ENCODE data around the gene DDX46.
"Not testable (repeated sequence)": the region's sequence is repeated elsewhere in the genome, so short reads cannot be mapped to it uniquely, and the experiment has no call there.

DNA sequence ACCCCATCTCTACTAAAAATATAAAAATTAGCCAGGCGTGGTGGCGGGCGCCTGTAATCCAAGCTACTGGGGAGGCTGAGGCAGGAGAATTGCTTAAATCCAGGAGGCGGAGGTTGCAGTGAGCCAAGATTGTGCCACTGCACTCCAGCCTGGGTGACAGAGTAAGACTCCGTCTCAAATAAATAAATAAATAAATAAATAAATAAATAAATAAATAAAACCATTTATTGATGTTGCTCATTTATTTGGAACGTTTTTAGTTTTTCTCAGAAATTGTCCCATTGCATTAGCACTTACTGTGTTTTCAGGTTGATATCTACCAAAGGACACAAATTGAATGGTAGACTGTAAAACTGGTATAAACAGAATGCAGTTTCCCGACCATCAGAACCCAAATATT is 97.9 kb downstream of the DDX46 start:
- TF ChIP-seq, protein P1, sequence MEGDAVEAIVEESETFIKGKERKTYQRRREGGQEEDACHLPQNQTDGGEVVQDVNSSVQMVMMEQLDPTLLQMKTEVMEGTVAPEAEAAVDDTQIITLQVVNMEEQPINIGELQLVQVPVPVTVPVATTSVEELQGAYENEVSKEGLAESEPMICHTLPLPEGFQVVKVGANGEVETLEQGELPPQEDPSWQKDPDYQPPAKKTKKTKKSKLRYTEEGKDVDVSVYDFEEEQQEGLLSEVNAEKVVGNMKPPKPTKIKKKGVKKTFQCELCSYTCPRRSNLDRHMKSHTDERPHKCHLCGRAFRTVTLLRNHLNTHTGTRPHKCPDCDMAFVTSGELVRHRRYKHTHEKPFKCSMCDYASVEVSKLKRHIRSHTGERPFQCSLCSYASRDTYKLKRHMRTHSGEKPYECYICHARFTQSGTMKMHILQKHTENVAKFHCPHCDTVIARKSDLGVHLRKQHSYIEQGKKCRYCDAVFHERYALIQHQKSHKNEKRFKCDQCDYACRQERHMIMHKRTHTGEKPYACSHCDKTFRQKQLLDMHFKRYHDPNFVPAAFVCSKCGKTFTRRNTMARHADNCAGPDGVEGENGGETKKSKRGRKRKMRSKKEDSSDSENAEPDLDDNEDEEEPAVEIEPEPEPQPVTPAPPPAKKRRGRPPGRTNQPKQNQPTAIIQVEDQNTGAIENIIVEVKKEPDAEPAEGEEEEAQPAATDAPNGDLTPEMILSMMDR (conservative IDR thresholded peaks at IDR 0.05; ENCODE audit: low read length) = not testable (repeated sequence)
- TF ChIP-seq EZH2phosphoT487 (IDR thresholded peaks at IDR 0.05; ENCODE audit: borderline replicate concordance) = not testable (repeated sequence)

Data from Loucy (cell line).